HepG2 (cell line): ENCODE data around the gene GBX1. TPM values are rescaled to one million over a fixed set of nuclear protein-coding genes. Genes with fewer than 3 reads are reported as not detected.
A peak's percentile ranks its signal among the peaks of the same experiment; 100 is the strongest.

Source experiments
- ATAC-seq: fragments of 200-7000 bp; cut with Tn5 transposase; 3 replicates; pipeline ENCODE4 v1.9.1; 2020; ENCODE audit warnings: mild to moderate bottlenecking, moderate library complexity
- BruUV-seq: library from RNA; stranded (reverse); fragments of 400-500 nt; replicated peaks from 2 replicates; lab custom pipeline; 2021; lab: Mats Ljungman, UMichigan
- CTCF ChIA-PET: fragments of 300-600 bp; formaldehyde crosslinking; extraction: SDS; loops from one replicate; lab custom pipeline; 2021; ENCODE audit warnings: low total read pairs, inconsistent platforms, low intra/inter-chr PET ratio; lab: Yijun Ruan, JAX
- POLR2A ChIA-PET: fragments of 350-600 bp; sonication (Branson Sonifier 250); formaldehyde crosslinking; loops from one replicate; lab custom pipeline; 2020; ENCODE audit warnings: antibody characterized with exemption, inconsistent platforms; lab: Yijun Ruan, JAX
- DNase-seq: peaks from one replicate; pipeline ENCODE4 v3.0.0-alpha.2; 2015; ENCODE audit warnings: low spot score
- FAIRE-seq: peaks from 3 replicates; lab custom pipeline; 2011; peaks lifted over from hg19 to GRCh38; lab: Jason Lieb, UNC
- H2AFZ ChIP-seq: one replicate; pipeline ENCODE4 v1.6.1; 2011; ENCODE audit warnings: low read length, inconsistent platforms
- H3K27ac ChIP-seq: fragments of 300-600 bp; 3 replicates; pipeline ENCODE4 v1.8.0; 2011; ENCODE audit warnings: mixed run types, mild to moderate bottlenecking, mixed read lengths, low read length, inconsistent platforms; ENCODE audit not compliant: insufficient read depth; ENCODE audit errors: extremely low read length
- H3K27me3 ChIP-seq, 2 experiments: fragments of 200-600 bp in 1 of 2; 2 replicates in 1 of 2; 3 replicates in 1 of 2; pipeline versions ENCODE4 v1.6.0 to v1.8.0; 2011; ENCODE audit warnings: low read length in 2 of 2, mild to moderate bottlenecking in 2 of 2, moderate library complexity in 2 of 2, inconsistent platforms in 1 of 2; ENCODE audit not compliant: insufficient read depth in 2 of 2, control insufficient read depth in 1 of 2
- H3K36me3 ChIP-seq, 2 experiments: fragments of 200-600 bp in 1 of 2; replicated peaks in 1 of 2; 2 replicates in 1 of 2; 3 replicates in 1 of 2; pipeline versions ENCODE4 v1.5.1 to v1.8.0; 2011; ENCODE audit warnings: low read length in 2 of 2, inconsistent platforms in 1 of 2; ENCODE audit not compliant: insufficient read depth in 2 of 2, control insufficient read depth in 1 of 2
- H3K4me1 ChIP-seq: 2 replicates; pipeline ENCODE4 v1.5.1; 2012; ENCODE audit warnings: low read length, inconsistent platforms; ENCODE audit not compliant: insufficient read depth
- H3K4me2 ChIP-seq: 2 replicates; pipeline ENCODE4 v1.6.0; 2011; ENCODE audit warnings: low read depth, low read length, inconsistent platforms
- H3K4me3 ChIP-seq, 3 experiments: fragments of 200-600 bp in 1 of 3; sonication (generic), shearing (Covaris generic) in 1 of 3; replicated peaks in 1 of 3; 2 replicates each; pipeline ENCODE4 v1.5.1; 2011 to 2016; ENCODE audit warnings: low read length in 3 of 3, inconsistent platforms in 2 of 3, low read depth in 2 of 3, mild to moderate bottlenecking in 2 of 3, control low read depth in 1 of 3, mixed read lengths in 1 of 3; ENCODE audit not compliant: insufficient read depth in 1 of 3
- H3K79me2 ChIP-seq: one replicate; pipeline ENCODE4 v1.6.1; 2011; ENCODE audit warnings: low read length, inconsistent platforms; ENCODE audit not compliant: insufficient read depth
- H3K9ac ChIP-seq: 2 replicates; pipeline ENCODE4 v1.6.0; 2011; ENCODE audit warnings: mild to moderate bottlenecking, low read depth, low read length, inconsistent platforms; ENCODE audit not compliant: insufficient read depth
- H3K9me3 ChIP-seq: 2 replicates; pipeline ENCODE4 v1.5.1; 2012; ENCODE audit warnings: mild to moderate bottlenecking, low read length
- H4K20me1 ChIP-seq: 2 replicates; pipeline ENCODE4 v1.6.0; 2011; ENCODE audit warnings: inconsistent platforms, mild to moderate bottlenecking, low read length, moderate library complexity; ENCODE audit not compliant: insufficient read depth
- ATF2 ChIP-seq: sonication (generic); formaldehyde crosslinking; IDR thresholded peaks from 2 replicates; pipeline ENCODE4 v1.4.0; 2020; ENCODE audit warnings: missing genetic modification reagents
- CENPT ChIP-seq: sonication (generic); formaldehyde crosslinking; IDR thresholded peaks from 2 replicates; pipeline ENCODE4 v1.8.0; 2022; ENCODE audit warnings: low read depth, mild to moderate bottlenecking, moderate library complexity, missing genetic modification reagents
- FOSL2 ChIP-seq: sonication (generic); formaldehyde crosslinking; IDR thresholded peaks from 2 replicates; pipeline ENCODE4 v1.4.0; 2020; ENCODE audit warnings: missing genetic modification reagents
- GABPB1 ChIP-seq: IDR thresholded peaks from 2 replicates; pipeline ENCODE4 v1.6.1; 2016; ENCODE audit warnings: mild to moderate bottlenecking, missing genetic modification reagents, moderate library complexity, missing compliant biosample characterization
- MAX ChIP-seq: IDR thresholded peaks from 2 replicates; pipeline ENCODE4 v1.6.1; 2012; ENCODE audit warnings: inconsistent platforms
- XRCC5 ChIP-seq: fragments of 200-400 bp; formaldehyde crosslinking; optimal IDR thresholded peaks from 2 replicates; pipeline ENCODE3; 2017; ENCODE audit warnings: mild to moderate bottlenecking, low read length
- ZNF253 ChIP-seq: sonication (generic); formaldehyde crosslinking; IDR thresholded peaks from 2 replicates; pipeline ENCODE4 v1.8.0; 2022; ENCODE audit warnings: mild to moderate bottlenecking, missing genetic modification reagents, borderline replicate concordance
- ZNF629 ChIP-seq: sonication (generic); formaldehyde crosslinking; conservative IDR thresholded peaks from 2 replicates; pipeline ENCODE4 v1.5.0; 2020; ENCODE audit warnings: missing genetic modification reagents
- ZNF800 ChIP-seq: sonication (generic); formaldehyde crosslinking; IDR thresholded peaks from 2 replicates; pipeline ENCODE4 v1.4.0; 2020; ENCODE audit warnings: missing genetic modification reagents
- ZSCAN5A ChIP-seq: sonication (generic); formaldehyde crosslinking; IDR thresholded peaks from 2 replicates; pipeline ENCODE4 v1.8.0; 2022; ENCODE audit warnings: mild to moderate bottlenecking, missing genetic modification reagents, borderline replicate concordance
- WGBS: methylation state at CpG from one replicate; pipeline ENCODE4 v1.1.6; 2017; ENCODE audit warnings: low lambda C conversion rate; 5-methylcytosine and 5-hydroxymethylcytosine counted together
- in situ Hi-C: cut with HindIII; loops from 2 replicates; pipeline ENCODE4 v1.10.0; 2017; ENCODE audit warnings: low pct_unique_long_range_greater_than_20kb; ENCODE audit not compliant: extremely low pct_ligation_motif_present
- intact Hi-C: fragments of 100-400 bp; cut with micrococcal nuclease; formaldehyde crosslinking; loops from one replicate; pipeline ENCODE4 v1.10.0; 2022; ENCODE audit not compliant: unreplicated experiment
- polyA plus RNA-seq, 8 experiments: library from polyadenylated mRNA; depleted of rRNA in 3 of 8; stranded (reverse) in 7 of 8; unstranded in 1 of 8; fragments of >200 nt; fragmentation: Illumina TruSeq in 4 of 8; extraction: Trizol in 4 of 8; gene quantifications; 2 replicates each; pipeline versions ENCODE4 v1.2.1 to v1.2.3, GENCODE V29; 2011 to 2016; ENCODE audit warnings: low read depth in 4 of 8, missing spikeins in 1 of 8, mixed read lengths in 1 of 8; ENCODE audit not compliant: insufficient read depth in 1 of 8
- total RNA-seq, 5 experiments: library from RNA; depleted of rRNA; stranded (reverse); fragments of >200 nt; fragmentation: Illumina TruSeq; extraction: Trizol; gene quantifications; 2 replicates each; pipeline ENCODE4 v1.2.3, GENCODE V29; 2016; ENCODE audit warnings: low read depth in 1 of 5

GBX1 gene
- total and polyA plus RNA-seq, 2 of the 13 experiments (the other 11 are each of a cell fraction or from before 2014, with no cell fraction given): not detected

- FAIRE-seq: no peak
These were observed 64.5 kb downstream of the GBX1 start for GRCh38 chr7:151102991-151103390.

GRCh38 chr7:151101621-151102396 lies 65.7 kb downstream of the GBX1 start:
- Histone ChIP-seq H3K4me2 (no peak overlapping the region), H3K27ac (no peak overlapping the region), H4K20me1 (peaks cover 34% of the 10 kb centered on the region), H3K4me1 (no peaks in the 10 kb centered on the region), H3K79me2 (peaks cover 63% of the 10 kb centered on the region), H3K9ac (no peak overlapping the region), H3K36me3 (peaks cover 6 to 21% of the 10 kb centered on the region in 2 experiments; a peak in 3 of 5 replicates), H3K4me3 (no peak overlapping the region), H2AFZ (no peak overlapping the region), H3K9me3 (no peaks in the 10 kb centered on the region), H3K27me3 (no peaks in the 10 kb centered on the region)
- ChIA-PET POLR2A (no interaction called here), CTCF (no interaction called here)
- DNase-seq (no peak), FAIRE-seq (no peak), ATAC-seq (no peak)
- in situ Hi-C loops: no loop called here
- 94% methylated on average over 21 of the region's 24 CpGs for WGBS
- intact Hi-C loops: no loop called here
- TF ChIP-seq ZNF253: no peak
- TF ChIP-seq ATF2 (CRISPR knock-in tag): no peak
- no peak for TF ChIP-seq ZSCAN5A (CRISPR knock-in tag)
- TF ChIP-seq XRCC5: no peak
- no peak for TF ChIP-seq ZNF800 (CRISPR knock-in tag)
- TF ChIP-seq CENPT: no peak
- TF ChIP-seq FOSL2 (CRISPR knock-in tag): no peak
- BruUV-seq: no TSS peak

More at GRCh38 chr7:151102991-151103390, 64.5 kb downstream of the GBX1 start:
- CTCF ChIA-PET: no interaction called here
- Histone ChIP-seq H3K79me2 (peaks cover 56% of the 10 kb centered on the region), H3K9ac (no peak overlapping the region), H3K4me2 (no peak overlapping the region), H3K27me3 (no peaks in the 10 kb centered on the region), H3K4me3 (no peak overlapping the region), H3K27ac (no peak overlapping the region), H2AFZ (no peak overlapping the region), H3K9me3 (no peaks in the 10 kb centered on the region), H3K36me3 (peaks cover 7 to 21% of the 10 kb centered on the region in 2 experiments; a peak in 3 of 5 replicates), H3K4me1 (peaks cover 1% of the 10 kb centered on the region; the same call in 1 of the 2 replicates), H4K20me1 (peaks cover 29% of the 10 kb centered on the region)
- POLR2A ChIA-PET: no interaction called here
- ATAC-seq (no peak), DNase-seq (no peak)
- 97% methylated on average over 3 of the region's 3 CpGs for WGBS
- TF ChIP-seq ZNF629 (CRISPR knock-in tag) (peak; percentile 72), MAX (no peak), GABPB1 (CRISPR knock-in tag) (no peak)
- no TSS peak for BruUV-seq
- in situ Hi-C loops: no loop called here
- intact Hi-C loops: loop anchor here (1.0 kb wide), 1 partner anchor 25 kb away; no protein-coding TSS in a partner anchor
